Fibroblast of lung (primary cell): ENCODE results near the gene ZNF273. TPM values are rescaled to one million over a fixed set of nuclear protein-coding genes. Genes with fewer than 3 reads are reported as not detected.

ENCODE experiments used
- DNase-seq, 2 donors: peaks; one replicate each; pipeline versions ENCODE4 v3.0.0 to v3.0.0-alpha.2; 2010; ENCODE audit warnings: low read depth in 2 of 2
- H2AFZ ChIP-seq: 2 replicates; pipeline ENCODE4 v1.5.1; 2012; ENCODE audit warnings: low read length, control low read depth, inconsistent platforms
- H3K27ac ChIP-seq: 2 replicates; pipeline ENCODE4 v1.5.1; 2011; ENCODE audit warnings: low read length, control low read depth; ENCODE audit not compliant: insufficient read depth
- H3K27me3 ChIP-seq: 2 replicates; pipeline ENCODE4 v1.5.1; 2011; ENCODE audit warnings: mild to moderate bottlenecking, low read length; ENCODE audit not compliant: control insufficient read depth, insufficient read depth
- H3K36me3 ChIP-seq: 2 replicates; pipeline ENCODE4 v1.5.1; 2011; ENCODE audit warnings: low read length; ENCODE audit not compliant: control insufficient read depth, insufficient read depth
- H3K4me1 ChIP-seq: 2 replicates; pipeline ENCODE4 v1.5.1; 2011; ENCODE audit warnings: low read length; ENCODE audit not compliant: control insufficient read depth, insufficient read depth; ENCODE audit errors: extremely low read depth
- H3K4me2 ChIP-seq: 2 replicates; pipeline ENCODE4 v1.5.1; 2011; ENCODE audit warnings: low read length, control low read depth; ENCODE audit not compliant: insufficient read depth; ENCODE audit errors: extremely low read depth
- H3K4me3 ChIP-seq, 4 experiments: fragments of 200-600 bp in 1 of 4; sonication (generic) in 1 of 4; replicated peaks in 1 of 4; 2 replicates each; pipeline ENCODE4 v1.5.1; 2011 to 2016; ENCODE audit warnings: low read length in 4 of 4, low read depth in 3 of 4, mild to moderate bottlenecking in 3 of 4, control low read depth in 2 of 4, inconsistent platforms in 1 of 4, mixed read lengths in 1 of 4; ENCODE audit not compliant: insufficient read depth in 1 of 4; ENCODE audit errors: control extremely low read depth in 1 of 4
- H3K79me2 ChIP-seq: 2 replicates; pipeline ENCODE4 v1.5.1; 2012; ENCODE audit warnings: mild to moderate bottlenecking, low read length, inconsistent platforms; ENCODE audit not compliant: control insufficient read depth, insufficient read depth
- H3K9ac ChIP-seq: 2 replicates; pipeline ENCODE4 v1.5.1; 2011; ENCODE audit warnings: mild to moderate bottlenecking, low read length, control low read depth; ENCODE audit not compliant: insufficient read depth
- H3K9me3 ChIP-seq: 2 replicates; pipeline ENCODE4 v1.5.1; 2012; ENCODE audit warnings: low read depth, low read length; ENCODE audit not compliant: control insufficient read depth, insufficient read depth
- H4K20me1 ChIP-seq: 2 replicates; pipeline ENCODE4 v1.5.1; 2011; ENCODE audit warnings: low read length; ENCODE audit not compliant: control insufficient read depth, insufficient read depth; ENCODE audit errors: extremely low read depth
- EZH2 ChIP-seq: IDR thresholded peaks from 2 replicates; pipeline ENCODE4 v1.5.1; 2012; ENCODE audit warnings: low read length, control low read depth, mild to moderate bottlenecking; ENCODE audit errors: missing control alignments
- polyA plus RNA-seq, 2 donors: library from polyadenylated mRNA; depleted of rRNA in 1 of 2; stranded (reverse) in 1 of 2; unstranded in 1 of 2; fragments of >200 nt; gene quantifications; 2 replicates each; pipeline ENCODE4 v1.2.1, GENCODE V29; 2011 to 2012; ENCODE audit warnings: missing spikeins in 1 of 2
- total RNA-seq: library from RNA; depleted of rRNA; stranded (reverse); fragments of >200 nt; gene quantifications from 2 replicates; pipeline ENCODE4 v1.2.1, GENCODE V29; 2014
- TF ChIP-seq, protein P1 (sequence below), 2 donors: IDR thresholded peaks in 1 of 2; conservative IDR thresholded peaks in 1 of 2; 1 replicate in 1 of 2; 2 replicates in 1 of 2; pipeline ENCODE4 v1.5.1; 2011 to 2012; ENCODE audit warnings: low read length in 2 of 2, control low read depth in 1 of 2, inconsistent platforms in 1 of 2, low read depth in 1 of 2, mild to moderate bottlenecking in 1 of 2

The ZNF273 gene
- total and polyA plus RNA-seq, 2 donors (not counting 1 experiment from before 2014, with no cell fraction given), result 2.1 to 3.1 TPM

GRCh38 chr7:64869912-64870562 lies 33.0 kb upstream of the ZNF273 start:
- no peaks in the 10 kb centered on the region for H3K79me2 ChIP-seq
- H3K4me2 ChIP-seq, result no peak overlapping the region
- H3K9me3 ChIP-seq, result no peaks in the 10 kb centered on the region
- no peak for DNase-seq
- no peaks in the 10 kb centered on the region for H3K4me1 ChIP-seq
- no peaks in the 10 kb centered on the region for H3K36me3 ChIP-seq
- no peak overlapping the region for H3K4me3 ChIP-seq
- no peak overlapping the region for H3K9ac ChIP-seq
- TF ChIP-seq EZH2, result no peak
- TF ChIP-seq, protein P1, sequence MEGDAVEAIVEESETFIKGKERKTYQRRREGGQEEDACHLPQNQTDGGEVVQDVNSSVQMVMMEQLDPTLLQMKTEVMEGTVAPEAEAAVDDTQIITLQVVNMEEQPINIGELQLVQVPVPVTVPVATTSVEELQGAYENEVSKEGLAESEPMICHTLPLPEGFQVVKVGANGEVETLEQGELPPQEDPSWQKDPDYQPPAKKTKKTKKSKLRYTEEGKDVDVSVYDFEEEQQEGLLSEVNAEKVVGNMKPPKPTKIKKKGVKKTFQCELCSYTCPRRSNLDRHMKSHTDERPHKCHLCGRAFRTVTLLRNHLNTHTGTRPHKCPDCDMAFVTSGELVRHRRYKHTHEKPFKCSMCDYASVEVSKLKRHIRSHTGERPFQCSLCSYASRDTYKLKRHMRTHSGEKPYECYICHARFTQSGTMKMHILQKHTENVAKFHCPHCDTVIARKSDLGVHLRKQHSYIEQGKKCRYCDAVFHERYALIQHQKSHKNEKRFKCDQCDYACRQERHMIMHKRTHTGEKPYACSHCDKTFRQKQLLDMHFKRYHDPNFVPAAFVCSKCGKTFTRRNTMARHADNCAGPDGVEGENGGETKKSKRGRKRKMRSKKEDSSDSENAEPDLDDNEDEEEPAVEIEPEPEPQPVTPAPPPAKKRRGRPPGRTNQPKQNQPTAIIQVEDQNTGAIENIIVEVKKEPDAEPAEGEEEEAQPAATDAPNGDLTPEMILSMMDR (conservative IDR thresholded peaks at IDR 0.05 in 1 of 2, IDR thresholded peaks at IDR 0.05 in 1 of 2; ENCODE audit: low read depth in 1 of 2, low read length in 2 of 2), result no peak
- no peak overlapping the region for H2AFZ ChIP-seq
- H4K20me1 ChIP-seq, result no peaks in the 10 kb centered on the region
- no peak overlapping the region for H3K27ac ChIP-seq
- no peaks in the 10 kb centered on the region for H3K27me3 ChIP-seq

DNA sequence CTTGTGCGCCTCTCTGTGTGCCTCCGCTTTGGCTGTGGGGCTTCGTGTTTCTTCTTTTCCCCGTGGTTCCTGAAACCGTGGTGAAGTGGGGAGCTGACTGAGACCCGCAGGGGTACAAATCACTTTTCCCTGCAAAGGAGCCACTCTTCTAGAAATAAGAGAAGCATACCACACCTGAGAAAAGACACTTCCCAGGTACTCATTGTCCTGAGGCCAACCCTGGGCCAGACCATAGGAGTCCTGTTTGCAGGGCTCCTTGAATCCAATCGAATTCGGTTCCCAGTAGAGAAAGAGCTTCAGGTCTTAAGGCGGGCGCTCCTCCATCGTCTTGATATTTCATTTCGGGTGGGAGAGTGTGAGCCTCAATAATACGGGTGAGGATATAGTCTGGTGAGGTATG lies 32.4 kb upstream of the ZNF273 start:
- no peak for DNase-seq

DNA sequence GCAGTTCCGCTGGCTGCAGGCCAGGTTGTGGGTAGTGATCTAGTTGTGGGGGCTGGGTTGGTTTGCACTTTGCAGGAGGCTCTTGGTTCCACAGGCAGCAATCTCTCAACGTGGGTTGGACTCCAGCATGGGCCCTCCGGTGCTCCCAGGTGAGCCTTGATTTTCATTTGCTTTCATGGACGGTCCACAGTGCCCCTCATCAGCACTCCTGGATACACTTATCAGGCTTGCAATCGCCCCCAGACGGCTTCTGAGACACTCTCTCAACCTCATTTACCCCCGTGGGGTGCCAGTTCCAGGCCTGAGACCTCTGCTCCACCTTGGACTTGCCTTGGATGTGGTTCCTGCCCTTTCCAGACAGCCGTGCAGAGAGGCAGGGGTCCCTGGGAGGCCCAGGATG lies 31.3 kb upstream of the ZNF273 start:
- Histone ChIP-seq H2AFZ (no peak overlapping the region), H4K20me1 (no peaks in the 10 kb centered on the region), H3K27ac (no peak overlapping the region), H3K27me3 (no peaks in the 10 kb centered on the region), H3K4me1 (no peaks in the 10 kb centered on the region), H3K79me2 (no peaks in the 10 kb centered on the region), H3K36me3 (no peaks in the 10 kb centered on the region), H3K4me2 (no peak overlapping the region), H3K9me3 (no peaks in the 10 kb centered on the region), H3K4me3 (no peak overlapping the region), H3K9ac (no peak overlapping the region)
- no peak for DNase-seq
- TF ChIP-seq EZH2, result no peak
- TF ChIP-seq, protein P1 (conservative IDR thresholded peaks at IDR 0.05 in 1 of 2, IDR thresholded peaks at IDR 0.05 in 1 of 2; ENCODE audit: low read depth in 1 of 2, low read length in 2 of 2), result no peak

More for the DNA sequence above, 32.4 kb upstream of the ZNF273 start:
- Histone ChIP-seq H3K27me3 (no peaks in the 10 kb centered on the region), H3K9ac (no peak overlapping the region), H3K27ac (no peak overlapping the region), H3K36me3 (no peaks in the 10 kb centered on the region), H3K79me2 (no peaks in the 10 kb centered on the region), H4K20me1 (no peaks in the 10 kb centered on the region), H2AFZ (no peak overlapping the region), H3K4me3 (no peak overlapping the region), H3K4me1 (no peaks in the 10 kb centered on the region), H3K4me2 (no peak overlapping the region), H3K9me3 (no peaks in the 10 kb centered on the region)
- TF ChIP-seq, protein P1 (conservative IDR thresholded peaks at IDR 0.05 in 1 of 2, IDR thresholded peaks at IDR 0.05 in 1 of 2; ENCODE audit: low read depth in 1 of 2, low read length in 2 of 2), result no peak
- TF ChIP-seq EZH2, result no peak
